ENCODE results near the gene JMJD1C. TPM values are rescaled to one million over a fixed set of nuclear protein-coding genes. Genes with fewer than 3 reads are reported as not detected.

JMJD1C gene
- total RNA-seq, 1 experiment from 2014 or later: 66.3 TPM

GRCh38 chr10:63313066-63313717 lies 152.6 kb downstream of the JMJD1C start:
- BruUV-seq (replicated peaks): no TSS peak
- Histone ChIP-seq H3K9ac (ENCODE audit: low read length) (no peak overlapping the region), H3K4me1 (ENCODE audit: control insufficient read depth in 1 of 2, insufficient read depth in 2 of 2, low read length in 2 of 2) (no peaks in the 10 kb centered on the region), H4K20me1 (ENCODE audit: insufficient read depth) (no peaks in the 10 kb centered on the region), H3K4me2 (ENCODE audit: low read length) (no peak overlapping the region), H3K27me3 (ENCODE audit: insufficient read depth, low read length) (no peaks in the 10 kb centered on the region), H3K4me3 (replicated peaks in 1 of 2; ENCODE audit: low read depth in 1 of 2, low read length in 2 of 2) (no peak overlapping the region), H3K27ac (ENCODE audit: low read depth, low read length) (no peak overlapping the region), H3K36me3 (ENCODE audit: control insufficient read depth in 1 of 2, insufficient read depth in 2 of 2, low read length in 2 of 2) (no peaks in the 10 kb centered on the region), H3K9me3 (ENCODE audit: control insufficient read depth in 1 of 2, insufficient read depth in 1 of 2, low read depth in 1 of 2, low read length in 2 of 2) (no peaks in the 10 kb centered on the region), H3K79me2 (ENCODE audit: insufficient read depth, low read length) (peaks cover 23% of the 10 kb centered on the region), H3K9me2 (ENCODE audit: insufficient read depth) (no peaks in the 10 kb centered on the region), H2AFZ (ENCODE audit: low read depth, low read length, poor library complexity, severe bottlenecking) (no peak overlapping the region)
- TF ChIP-seq EZH2 (IDR thresholded peaks at IDR 0.05) (no peak), ZNF274 (IDR thresholded peaks at IDR 0.05; ENCODE audit: low read depth, low read length) (no peak), TCF7L2 (IDR thresholded peaks at IDR 0.05; ENCODE audit: borderline replicate concordance, extremely low read depth, insufficient read depth, insufficient read length) (no peak), SRF (IDR thresholded peaks at IDR 0.05; ENCODE audit: low read depth) (no peak), ZFX (IDR thresholded peaks at IDR 0.05) (no peak), POLR2AphosphoS5 (IDR thresholded peaks at IDR 0.05; ENCODE audit: low read depth, low read length) (no peak), EGR1 (IDR thresholded peaks at IDR 0.05; ENCODE audit: low read depth) (no peak), SIN3A (IDR thresholded peaks at IDR 0.05; ENCODE audit: low read depth) (no peak), JUND (IDR thresholded peaks at IDR 0.05) (no peak), ATF3 (IDR thresholded peaks at IDR 0.05) (no peak), CEBPB (IDR thresholded peaks at IDR 0.05; ENCODE audit: low read depth) (no peak), SP1 (IDR thresholded peaks at IDR 0.05; ENCODE audit: low read depth) (no peak), POLR2A (IDR thresholded peaks at IDR 0.05; ENCODE audit: borderline replicate concordance, extremely low read depth, insufficient read depth, insufficient read length) (no peak)
- TF ChIP-seq, protein P1, sequence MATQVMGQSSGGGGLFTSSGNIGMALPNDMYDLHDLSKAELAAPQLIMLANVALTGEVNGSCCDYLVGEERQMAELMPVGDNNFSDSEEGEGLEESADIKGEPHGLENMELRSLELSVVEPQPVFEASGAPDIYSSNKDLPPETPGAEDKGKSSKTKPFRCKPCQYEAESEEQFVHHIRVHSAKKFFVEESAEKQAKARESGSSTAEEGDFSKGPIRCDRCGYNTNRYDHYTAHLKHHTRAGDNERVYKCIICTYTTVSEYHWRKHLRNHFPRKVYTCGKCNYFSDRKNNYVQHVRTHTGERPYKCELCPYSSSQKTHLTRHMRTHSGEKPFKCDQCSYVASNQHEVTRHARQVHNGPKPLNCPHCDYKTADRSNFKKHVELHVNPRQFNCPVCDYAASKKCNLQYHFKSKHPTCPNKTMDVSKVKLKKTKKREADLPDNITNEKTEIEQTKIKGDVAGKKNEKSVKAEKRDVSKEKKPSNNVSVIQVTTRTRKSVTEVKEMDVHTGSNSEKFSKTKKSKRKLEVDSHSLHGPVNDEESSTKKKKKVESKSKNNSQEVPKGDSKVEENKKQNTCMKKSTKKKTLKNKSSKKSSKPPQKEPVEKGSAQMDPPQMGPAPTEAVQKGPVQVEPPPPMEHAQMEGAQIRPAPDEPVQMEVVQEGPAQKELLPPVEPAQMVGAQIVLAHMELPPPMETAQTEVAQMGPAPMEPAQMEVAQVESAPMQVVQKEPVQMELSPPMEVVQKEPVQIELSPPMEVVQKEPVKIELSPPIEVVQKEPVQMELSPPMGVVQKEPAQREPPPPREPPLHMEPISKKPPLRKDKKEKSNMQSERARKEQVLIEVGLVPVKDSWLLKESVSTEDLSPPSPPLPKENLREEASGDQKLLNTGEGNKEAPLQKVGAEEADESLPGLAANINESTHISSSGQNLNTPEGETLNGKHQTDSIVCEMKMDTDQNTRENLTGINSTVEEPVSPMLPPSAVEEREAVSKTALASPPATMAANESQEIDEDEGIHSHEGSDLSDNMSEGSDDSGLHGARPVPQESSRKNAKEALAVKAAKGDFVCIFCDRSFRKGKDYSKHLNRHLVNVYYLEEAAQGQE (IDR thresholded peaks at IDR 0.05; ENCODE audit: low read depth): no peak
- TF ChIP-seq, protein P2, sequence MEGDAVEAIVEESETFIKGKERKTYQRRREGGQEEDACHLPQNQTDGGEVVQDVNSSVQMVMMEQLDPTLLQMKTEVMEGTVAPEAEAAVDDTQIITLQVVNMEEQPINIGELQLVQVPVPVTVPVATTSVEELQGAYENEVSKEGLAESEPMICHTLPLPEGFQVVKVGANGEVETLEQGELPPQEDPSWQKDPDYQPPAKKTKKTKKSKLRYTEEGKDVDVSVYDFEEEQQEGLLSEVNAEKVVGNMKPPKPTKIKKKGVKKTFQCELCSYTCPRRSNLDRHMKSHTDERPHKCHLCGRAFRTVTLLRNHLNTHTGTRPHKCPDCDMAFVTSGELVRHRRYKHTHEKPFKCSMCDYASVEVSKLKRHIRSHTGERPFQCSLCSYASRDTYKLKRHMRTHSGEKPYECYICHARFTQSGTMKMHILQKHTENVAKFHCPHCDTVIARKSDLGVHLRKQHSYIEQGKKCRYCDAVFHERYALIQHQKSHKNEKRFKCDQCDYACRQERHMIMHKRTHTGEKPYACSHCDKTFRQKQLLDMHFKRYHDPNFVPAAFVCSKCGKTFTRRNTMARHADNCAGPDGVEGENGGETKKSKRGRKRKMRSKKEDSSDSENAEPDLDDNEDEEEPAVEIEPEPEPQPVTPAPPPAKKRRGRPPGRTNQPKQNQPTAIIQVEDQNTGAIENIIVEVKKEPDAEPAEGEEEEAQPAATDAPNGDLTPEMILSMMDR (IDR thresholded peaks at IDR 0.05 in 2 of 3, conservative IDR thresholded peaks at IDR 0.05 in 1 of 3; ENCODE audit: borderline replicate concordance in 1 of 3, insufficient read depth in 1 of 3, low read depth in 2 of 3, low read length in 2 of 3): no peak
- TF ChIP-seq, protein P3, sequence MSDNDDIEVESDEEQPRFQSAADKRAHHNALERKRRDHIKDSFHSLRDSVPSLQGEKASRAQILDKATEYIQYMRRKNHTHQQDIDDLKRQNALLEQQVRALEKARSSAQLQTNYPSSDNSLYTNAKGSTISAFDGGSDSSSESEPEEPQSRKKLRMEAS (IDR thresholded peaks at IDR 0.05): no peak
- ChIA-PET CTCF (no interaction called here), RAD21 (ENCODE audit: low non-redundant PET in 1 of 2, low total read pairs in 2 of 2, uncharacterized antibody in 2 of 2, unreplicated experiment in 2 of 2) (no interaction called here), POLR2A (no interaction called here)
- DNase-seq (ENCODE audit: low read depth, low spot score) (no peak), ATAC-seq (no peak)
- intact Hi-C loops (cut with micrococcal nuclease): no loop called here

Data from HCT116 (cell line).